IMR-90 (cell line): Measurements from ENCODE around the gene PRKD2.

ENCODE experiments used
- BHLHE40 ChIP-seq: fragments of 150-350 bp; IDR thresholded peaks from 2 replicates; pipeline ENCODE4 v1.6.1; 2016; ENCODE audit warnings: mild to moderate bottlenecking, low read depth, low read length
- CEBPB ChIP-seq: IDR thresholded peaks from 2 replicates; pipeline ENCODE4 v1.6.1; 2012; ENCODE audit warnings: low read depth, low read length, improper control_type of control experiment
- CHD1 ChIP-seq: IDR thresholded peaks from 2 replicates; pipeline ENCODE4 v1.6.1; 2012; ENCODE audit warnings: low read depth, low read length, improper control_type of control experiment
- FOS ChIP-seq: fragments of 150-350 bp; IDR thresholded peaks from 2 replicates; pipeline ENCODE4 v1.6.1; 2016; ENCODE audit warnings: low read depth, low read length
- MAZ ChIP-seq: IDR thresholded peaks from 2 replicates; pipeline ENCODE4 v1.6.1; 2012; ENCODE audit warnings: low read depth, mild to moderate bottlenecking, low read length, improper control_type of control experiment, moderate library complexity, borderline replicate concordance
- MXI1 ChIP-seq: IDR thresholded peaks from 2 replicates; pipeline ENCODE4 v1.6.1; 2012; ENCODE audit warnings: low read depth, mild to moderate bottlenecking, low read length, moderate library complexity, borderline replicate concordance
- NFE2L2 ChIP-seq: fragments of 150-350 bp; IDR thresholded peaks from 2 replicates; pipeline ENCODE4 v1.6.1; 2016; ENCODE audit warnings: low read depth, mild to moderate bottlenecking, low read length
- POLR2A ChIP-seq: IDR thresholded peaks from 2 replicates; pipeline ENCODE4 v1.6.1; 2012; ENCODE audit warnings: mild to moderate bottlenecking, low read depth, low read length
- RAD21 ChIP-seq: IDR thresholded peaks from 2 replicates; pipeline ENCODE4 v1.6.1; 2012; ENCODE audit warnings: low read length, improper control_type of control experiment
- RFX5 ChIP-seq: IDR thresholded peaks from 2 replicates; pipeline ENCODE4 v1.8.0; 2012; ENCODE audit warnings: low read depth, mild to moderate bottlenecking, low read length, moderate library complexity
- SMC3 ChIP-seq: fragments of 150-350 bp; IDR thresholded peaks from 2 replicates; pipeline ENCODE4 v1.6.1; 2016; ENCODE audit warnings: low read depth, mild to moderate bottlenecking, antibody characterized with exemption, low read length, moderate library complexity
- TF ChIP-seq, protein P1 (sequence below): conservative IDR thresholded peaks from 2 replicates; pipeline ENCODE4 v1.5.1; 2012; ENCODE audit warnings: mild to moderate bottlenecking, low read depth, low read length, improper control_type of control experiment
- TF ChIP-seq, protein P2 (sequence below): fragments of 150-350 bp; IDR thresholded peaks from 2 replicates; pipeline ENCODE4 v1.6.1; 2017; ENCODE audit warnings: mild to moderate bottlenecking, antibody characterized with exemption, low read length, low read depth

DNA sequence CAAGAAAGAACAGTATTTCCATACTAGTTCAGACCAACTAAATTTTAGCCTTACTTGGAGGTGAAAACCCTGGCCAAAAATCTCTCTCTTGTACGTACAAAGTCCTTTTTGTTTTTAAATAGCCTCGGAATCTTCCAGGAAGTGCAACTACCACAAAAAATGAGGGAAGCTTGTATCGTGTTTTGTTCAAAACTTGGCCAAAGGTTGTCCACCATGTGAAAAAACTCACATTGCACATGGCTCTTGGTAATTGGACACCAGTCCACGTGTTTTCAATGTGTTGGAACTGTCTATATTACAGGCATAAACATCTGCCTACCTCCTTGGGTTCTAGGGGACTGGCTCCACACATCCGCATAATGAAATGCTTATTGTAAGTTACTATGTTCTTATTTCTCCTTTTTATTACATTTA, 44.5 kb upstream of the PRKD2 start:
- TF ChIP-seq FOS, result no peak
- TF ChIP-seq, protein P1, sequence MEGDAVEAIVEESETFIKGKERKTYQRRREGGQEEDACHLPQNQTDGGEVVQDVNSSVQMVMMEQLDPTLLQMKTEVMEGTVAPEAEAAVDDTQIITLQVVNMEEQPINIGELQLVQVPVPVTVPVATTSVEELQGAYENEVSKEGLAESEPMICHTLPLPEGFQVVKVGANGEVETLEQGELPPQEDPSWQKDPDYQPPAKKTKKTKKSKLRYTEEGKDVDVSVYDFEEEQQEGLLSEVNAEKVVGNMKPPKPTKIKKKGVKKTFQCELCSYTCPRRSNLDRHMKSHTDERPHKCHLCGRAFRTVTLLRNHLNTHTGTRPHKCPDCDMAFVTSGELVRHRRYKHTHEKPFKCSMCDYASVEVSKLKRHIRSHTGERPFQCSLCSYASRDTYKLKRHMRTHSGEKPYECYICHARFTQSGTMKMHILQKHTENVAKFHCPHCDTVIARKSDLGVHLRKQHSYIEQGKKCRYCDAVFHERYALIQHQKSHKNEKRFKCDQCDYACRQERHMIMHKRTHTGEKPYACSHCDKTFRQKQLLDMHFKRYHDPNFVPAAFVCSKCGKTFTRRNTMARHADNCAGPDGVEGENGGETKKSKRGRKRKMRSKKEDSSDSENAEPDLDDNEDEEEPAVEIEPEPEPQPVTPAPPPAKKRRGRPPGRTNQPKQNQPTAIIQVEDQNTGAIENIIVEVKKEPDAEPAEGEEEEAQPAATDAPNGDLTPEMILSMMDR, result no peak
- TF ChIP-seq POLR2A, result no peak
- no peak for TF ChIP-seq MAZ
- TF ChIP-seq SMC3, result no peak
- no peak for TF ChIP-seq BHLHE40
- no peak for TF ChIP-seq RAD21
- no peak for TF ChIP-seq RFX5
- TF ChIP-seq, protein P2, sequence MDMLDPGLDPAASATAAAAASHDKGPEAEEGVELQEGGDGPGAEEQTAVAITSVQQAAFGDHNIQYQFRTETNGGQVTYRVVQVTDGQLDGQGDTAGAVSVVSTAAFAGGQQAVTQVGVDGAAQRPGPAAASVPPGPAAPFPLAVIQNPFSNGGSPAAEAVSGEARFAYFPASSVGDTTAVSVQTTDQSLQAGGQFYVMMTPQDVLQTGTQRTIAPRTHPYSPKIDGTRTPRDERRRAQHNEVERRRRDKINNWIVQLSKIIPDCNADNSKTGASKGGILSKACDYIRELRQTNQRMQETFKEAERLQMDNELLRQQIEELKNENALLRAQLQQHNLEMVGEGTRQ, result no peak
- no peak for TF ChIP-seq CHD1
- no peak; the same call in 1 of the 2 replicates for TF ChIP-seq MXI1
- TF ChIP-seq CEBPB, result no peak
- no peak for TF ChIP-seq NFE2L2
